ENCODE results near the gene CDC25B. TPM values are rescaled to one million over a fixed set of nuclear protein-coding genes. Genes with fewer than 3 reads are reported as not detected.

Gene CDC25B
- total RNA-seq, 1 donor, result 23.5 TPM

- TF ChIP-seq CTCF (IDR thresholded peaks at IDR 0.05; ENCODE audit: extremely low read depth, low read depth, low read length), result no peak
- no peak overlapping the region for H3K4me3 ChIP-seq (ENCODE audit: insufficient read depth, low read length)
- no peak overlapping the region for H3K27ac ChIP-seq (ENCODE audit: low read depth, low read length)
- DNase-seq (ENCODE audit: insufficient read length, low spot score, missing footprints), result peak; percentile 68
- no peaks in the 10 kb centered on the region for H3K4me1 ChIP-seq (ENCODE audit: insufficient read depth, low read length)
- H3K4me2 ChIP-seq (ENCODE audit: insufficient read depth, low read length), result no peak overlapping the region
- H3K79me2 ChIP-seq (ENCODE audit: insufficient read depth, low read length), result no peaks in the 10 kb centered on the region
- no peak overlapping the region for H2AFZ ChIP-seq (ENCODE audit: low read length)
- H3K9me3 ChIP-seq (ENCODE audit: low read depth, low read length), result no peaks in the 10 kb centered on the region
- peaks cover 8% of the 10 kb centered on the region for H3K36me3 ChIP-seq (ENCODE audit: insufficient read depth, low read length)
- no peaks in the 10 kb centered on the region for H3K27me3 ChIP-seq (ENCODE audit: insufficient read depth, low read length)
- no peaks in the 10 kb centered on the region for H4K20me1 ChIP-seq (ENCODE audit: insufficient read depth, low read length)
These were observed 40.2 kb upstream of the CDC25B start for GRCh38 chr20:3755814-3756480.

GRCh38 chr20:3757268-3757667, 38.8 kb upstream of the CDC25B start:
- H3K27ac ChIP-seq (ENCODE audit: low read depth, low read length), result no peak overlapping the region
- no peak for TF ChIP-seq CTCF (IDR thresholded peaks at IDR 0.05; ENCODE audit: extremely low read depth, low read depth, low read length)
- H3K4me2 ChIP-seq (ENCODE audit: insufficient read depth, low read length), result no peak overlapping the region
- H2AFZ ChIP-seq (ENCODE audit: low read length), result no peak overlapping the region
- H3K9me3 ChIP-seq (ENCODE audit: low read depth, low read length), result no peaks in the 10 kb centered on the region
- H3K4me1 ChIP-seq (ENCODE audit: insufficient read depth, low read length), result no peaks in the 10 kb centered on the region
- H3K36me3 ChIP-seq (ENCODE audit: insufficient read depth, low read length), result peaks cover 13% of the 10 kb centered on the region
- peak; percentile 22 for DNase-seq (ENCODE audit: insufficient read length, low spot score, missing footprints)
- no peaks in the 10 kb centered on the region for H3K79me2 ChIP-seq (ENCODE audit: insufficient read depth, low read length)
- H4K20me1 ChIP-seq (ENCODE audit: insufficient read depth, low read length), result no peaks in the 10 kb centered on the region
- no peak overlapping the region for H3K4me3 ChIP-seq (ENCODE audit: insufficient read depth, low read length)
- no peaks in the 10 kb centered on the region for H3K27me3 ChIP-seq (ENCODE audit: insufficient read depth, low read length)

- TF ChIP-seq CTCF (IDR thresholded peaks at IDR 0.05; ENCODE audit: extremely low read depth, low read depth, low read length), result no peak
These were observed 37.5 kb upstream of the CDC25B start for GRCh38 chr20:3758566-3758965.

GRCh38 chr20:3759316-3759823, 36.7 kb upstream of the CDC25B start:
- Histone ChIP-seq H3K36me3 (ENCODE audit: insufficient read depth, low read length) (peaks cover 13% of the 10 kb centered on the region), H3K27me3 (ENCODE audit: insufficient read depth, low read length) (no peaks in the 10 kb centered on the region), H3K9me3 (ENCODE audit: low read depth, low read length) (no peaks in the 10 kb centered on the region), H3K4me1 (ENCODE audit: insufficient read depth, low read length) (no peaks in the 10 kb centered on the region), H3K4me3 (ENCODE audit: insufficient read depth, low read length) (no peak overlapping the region), H3K79me2 (ENCODE audit: insufficient read depth, low read length) (peaks cover 3% of the 10 kb centered on the region), H2AFZ (ENCODE audit: low read length) (no peak overlapping the region), H3K4me2 (ENCODE audit: insufficient read depth, low read length) (no peak overlapping the region), H3K27ac (ENCODE audit: low read depth, low read length) (no peak overlapping the region), H4K20me1 (ENCODE audit: insufficient read depth, low read length) (no peaks in the 10 kb centered on the region)
- peak; percentile 29 for DNase-seq (ENCODE audit: insufficient read length, low spot score, missing footprints)
- no peak for TF ChIP-seq CTCF (IDR thresholded peaks at IDR 0.05; ENCODE audit: extremely low read depth, low read depth, low read length)

More at GRCh38 chr20:3758566-3758965, 37.5 kb upstream of the CDC25B start:
- Histone ChIP-seq H3K27me3 (ENCODE audit: insufficient read depth, low read length) (no peaks in the 10 kb centered on the region), H3K36me3 (ENCODE audit: insufficient read depth, low read length) (peaks cover 13% of the 10 kb centered on the region), H4K20me1 (ENCODE audit: insufficient read depth, low read length) (no peaks in the 10 kb centered on the region), H3K79me2 (ENCODE audit: insufficient read depth, low read length) (peaks cover under 1% of the 10 kb centered on the region), H2AFZ (ENCODE audit: low read length) (no peak overlapping the region), H3K4me2 (ENCODE audit: insufficient read depth, low read length) (no peak overlapping the region), H3K4me1 (ENCODE audit: insufficient read depth, low read length) (no peaks in the 10 kb centered on the region), H3K27ac (ENCODE audit: low read depth, low read length) (no peak overlapping the region), H3K9me3 (ENCODE audit: low read depth, low read length) (no peaks in the 10 kb centered on the region), H3K4me3 (ENCODE audit: insufficient read depth, low read length) (no peak overlapping the region)
- peak; percentile 45 for DNase-seq (ENCODE audit: insufficient read length, low spot score, missing footprints)

Measured in osteoblast (primary cell).